Small intestine (tissue), 7 donors: ENCODE data around the gene ADGRD1. TPM values are rescaled to one million over a fixed set of nuclear protein-coding genes. Genes with fewer than 3 reads are reported as not detected.

Experiments used
- DNase-seq, 2 donors: peaks; one replicate each; pipeline versions ENCODE4 v3.0.0 to v3.0.0-alpha.2; 2013
- FAIRE-seq: peaks from 2 replicates; lab custom pipeline; 2012; peaks lifted over from hg19 to GRCh38; lab: Jason Lieb, UNC
- H3K27ac ChIP-seq, 3 donors: one replicate each; pipeline ENCODE4 v1.5.1; 2013; ENCODE audit warnings: low read length in 2 of 3, mild to moderate bottlenecking in 2 of 3, control low read depth in 1 of 3, inconsistent platforms in 1 of 3, low read depth in 1 of 3, moderate library complexity in 1 of 3
- H3K27me3 ChIP-seq, 3 donors: one replicate each; pipeline ENCODE4 v1.6.1; 2013; ENCODE audit warnings: low read length in 3 of 3, inconsistent platforms in 1 of 3; ENCODE audit not compliant: control insufficient read depth in 3 of 3, insufficient read depth in 3 of 3
- H3K36me3 ChIP-seq, 3 donors: one replicate each; pipeline ENCODE4 v1.6.1; 2013; ENCODE audit warnings: low read length in 3 of 3, inconsistent platforms in 1 of 3, low read depth in 1 of 3, mild to moderate bottlenecking in 1 of 3, moderate library complexity in 1 of 3; ENCODE audit not compliant: control insufficient read depth in 3 of 3, insufficient read depth in 2 of 3
- H3K4me1 ChIP-seq, 3 donors: one replicate each; pipeline ENCODE4 v1.6.1; 2013; ENCODE audit warnings: low read length in 2 of 3, inconsistent platforms in 1 of 3, low read depth in 1 of 3, mild to moderate bottlenecking in 1 of 3, moderate library complexity in 1 of 3; ENCODE audit not compliant: control insufficient read depth in 3 of 3, insufficient read depth in 2 of 3
- H3K4me3 ChIP-seq, 3 donors: one replicate each; pipeline ENCODE4 v1.5.1; 2013; ENCODE audit warnings: low read length in 3 of 3, control low read depth in 1 of 3, inconsistent platforms in 1 of 3, low read depth in 1 of 3, mild to moderate bottlenecking in 1 of 3, moderate library complexity in 1 of 3
- H3K9me3 ChIP-seq, 2 donors: one replicate each; pipeline ENCODE4 v1.6.1; 2013; ENCODE audit warnings: low read depth in 1 of 2, low read length in 1 of 2; ENCODE audit not compliant: control insufficient read depth in 2 of 2, insufficient read depth in 1 of 2
- WGBS, 3 donors: extraction: QIAGEN DNeasy Blood & Tissue Kit; methylation state at CpG; one replicate each; pipeline ENCODE4 v1.1.7; 2013; 5-methylcytosine and 5-hydroxymethylcytosine counted together
- polyA plus RNA-seq, 4 donors: library from polyadenylated mRNA; stranded (reverse) in 3 of 4; unstranded in 1 of 4; fragments of 200-250 nt in 3 of 4; fragments of 120-200 nt in 1 of 4; gene quantifications; one replicate each; pipeline versions ENCODE4 v1.2.1 to v1.2.3, GENCODE V29; 2013
- donor health status: healthy with polysubstance abuse.
- donor health status: control.
- donor health status: control.
- donor health status: Bipolar disorder and iron deficiency.
- donor health status: healthy.

The ADGRD1 gene
- polyA plus RNA-seq, 4 donors: 0.54 to 87.7 (median 9.3) TPM; not detected in 1

DNA sequence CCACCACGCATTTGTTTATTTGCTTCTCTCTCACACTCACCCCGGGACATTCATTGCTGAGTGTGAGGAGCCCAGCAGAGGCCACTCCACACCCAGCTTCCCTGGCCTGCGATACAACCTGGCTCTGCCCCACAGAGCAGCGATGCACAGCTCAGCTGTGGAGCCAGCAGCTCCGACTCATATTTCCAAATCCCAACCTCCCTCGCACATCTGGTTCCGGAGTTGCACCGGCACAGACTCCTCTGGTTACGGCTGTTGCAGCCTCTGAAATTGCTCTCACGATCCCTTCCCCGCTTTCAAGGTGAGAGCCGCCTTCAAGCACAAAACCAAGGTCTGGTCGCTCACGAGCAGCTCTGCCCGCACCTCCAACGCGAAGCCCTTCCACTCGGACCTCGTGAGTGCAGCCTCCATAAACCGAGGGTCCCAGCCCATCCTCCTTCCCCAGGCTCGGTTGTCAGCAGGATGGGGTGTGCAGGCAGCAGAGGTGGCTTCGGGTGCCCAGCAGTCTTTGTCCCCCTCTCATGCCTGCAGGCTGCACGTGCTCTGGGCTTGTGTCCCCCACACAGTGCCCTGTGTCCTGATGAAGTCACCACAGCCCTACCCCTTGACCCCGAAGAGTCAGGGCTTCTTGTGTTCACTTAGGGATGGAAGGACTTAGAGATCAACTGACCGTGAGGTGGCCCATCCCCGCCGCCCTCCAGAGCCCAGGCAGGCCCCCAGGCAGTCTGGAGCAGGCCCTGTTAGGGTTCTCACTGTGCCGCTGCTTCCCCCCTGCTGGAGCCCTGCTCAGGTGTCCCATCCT lies 184.3 kb downstream of the ADGRD1 start:
- WGBS, 3 donors: 72 to 84% (median 80%) methylated on average over 28 of the region's 28 CpGs
- DNase-seq (no peak), FAIRE-seq (no peak)

DNA sequence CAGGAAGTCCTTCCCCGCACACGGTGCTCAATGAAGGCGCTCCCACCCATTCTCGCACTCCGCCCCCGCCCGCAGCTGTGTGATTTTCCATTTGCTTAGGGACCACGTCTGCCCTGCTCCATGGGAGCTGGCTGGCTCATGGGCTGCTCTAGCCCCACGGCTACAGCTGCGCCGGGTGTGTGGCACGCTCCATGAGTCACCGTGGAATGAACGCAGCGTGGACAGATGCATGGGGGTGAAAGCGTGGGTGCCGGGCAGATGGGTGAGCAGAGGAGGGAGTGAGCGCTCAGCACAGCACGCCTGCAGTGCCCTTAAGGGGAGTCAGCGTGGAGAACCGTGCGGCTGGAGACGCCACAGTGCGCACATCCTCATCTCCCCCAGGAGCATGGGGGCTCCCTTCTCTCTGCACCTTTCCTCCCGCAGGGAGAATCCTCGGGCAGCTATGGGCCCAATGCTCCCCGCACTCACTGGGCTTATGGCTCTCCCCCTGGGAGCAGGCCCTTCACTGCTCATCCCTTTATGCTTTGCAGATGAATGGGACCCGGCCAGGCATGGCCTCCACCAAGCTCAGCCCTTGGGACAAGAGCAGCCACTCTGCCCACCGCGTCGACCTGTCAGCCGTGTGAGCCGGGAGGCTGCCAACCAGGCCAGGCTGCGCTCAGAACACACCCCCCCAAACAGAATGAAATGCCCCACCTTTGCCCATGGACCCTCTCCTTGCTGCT lies 185.1 kb downstream of the ADGRD1 start:
- Histone ChIP-seq H3K36me3 (peaks cover 0 to 54% (median 0%) of the 10 kb centered on the region in 3 donors), H3K27ac (no peak overlapping the region), H3K4me1 (no peaks in the 10 kb centered on the region), H3K27me3 (no peaks in the 10 kb centered on the region), H3K4me3 (no peak overlapping the region), H3K9me3 (no peaks in the 10 kb centered on the region)
- WGBS, 3 donors: 91 to 93% (median 92%) methylated on average over 32 to 34 of the region's 34 CpGs
- no peak for FAIRE-seq
- no peak for DNase-seq

More for the DNA sequence above, 184.3 kb downstream of the ADGRD1 start:
- Histone ChIP-seq H3K9me3 (no peaks in the 10 kb centered on the region), H3K27me3 (no peaks in the 10 kb centered on the region), H3K4me3 (no peak overlapping the region), H3K27ac (no peak overlapping the region), H3K4me1 (no peaks in the 10 kb centered on the region), H3K36me3 (peaks cover 0 to 61% (median 0%) of the 10 kb centered on the region in 3 donors)

DNA sequence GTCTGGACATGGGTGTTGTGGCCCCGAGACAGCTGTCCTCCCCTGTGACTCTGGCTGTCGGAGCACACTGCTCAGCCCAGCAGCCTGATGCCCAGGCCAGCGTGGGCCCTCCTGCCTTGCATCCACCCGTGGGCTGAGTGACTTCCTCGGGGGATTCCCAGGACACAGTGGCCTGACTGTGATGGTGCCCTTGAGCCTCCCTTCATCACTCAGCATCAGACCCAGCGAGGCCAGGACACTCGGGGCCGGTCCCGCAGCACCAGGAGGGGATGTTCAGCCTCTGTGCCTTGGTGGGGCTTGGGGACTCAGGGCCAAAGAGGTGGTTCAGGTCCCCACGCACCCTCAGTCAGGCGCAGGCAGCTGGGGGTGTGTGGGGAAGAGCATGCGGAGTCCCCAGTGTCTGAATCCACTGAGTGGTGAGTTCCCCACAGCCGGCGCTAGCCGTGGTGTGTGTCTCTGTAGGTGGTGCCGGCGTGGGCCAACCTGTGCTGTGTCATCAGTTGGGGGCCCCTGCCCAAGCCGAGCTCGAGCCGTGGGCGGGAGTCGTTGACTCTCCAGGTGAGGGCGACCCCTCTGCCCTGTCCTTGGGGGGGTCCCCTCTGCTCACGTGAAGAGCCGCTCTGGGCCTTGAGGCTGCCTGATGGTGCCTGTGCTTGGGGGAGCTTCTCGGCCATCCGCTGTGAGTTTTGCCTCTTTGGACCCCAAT lies 185.8 kb downstream of the ADGRD1 start:
- FAIRE-seq (no peak), DNase-seq (no peak)
- no peaks in the 10 kb centered on the region for H3K9me3 ChIP-seq
- WGBS, 3 donors: 85 to 91% (median 88%) methylated on average over 27 of the region's 27 CpGs
- no peak overlapping the region for H3K4me3 ChIP-seq
- H3K36me3 ChIP-seq: peaks cover 0 to 50% (median 0%) of the 10 kb centered on the region in 3 donors
- no peak overlapping the region for H3K27ac ChIP-seq
- no peaks in the 10 kb centered on the region for H3K4me1 ChIP-seq
- no peaks in the 10 kb centered on the region for H3K27me3 ChIP-seq

DNA sequence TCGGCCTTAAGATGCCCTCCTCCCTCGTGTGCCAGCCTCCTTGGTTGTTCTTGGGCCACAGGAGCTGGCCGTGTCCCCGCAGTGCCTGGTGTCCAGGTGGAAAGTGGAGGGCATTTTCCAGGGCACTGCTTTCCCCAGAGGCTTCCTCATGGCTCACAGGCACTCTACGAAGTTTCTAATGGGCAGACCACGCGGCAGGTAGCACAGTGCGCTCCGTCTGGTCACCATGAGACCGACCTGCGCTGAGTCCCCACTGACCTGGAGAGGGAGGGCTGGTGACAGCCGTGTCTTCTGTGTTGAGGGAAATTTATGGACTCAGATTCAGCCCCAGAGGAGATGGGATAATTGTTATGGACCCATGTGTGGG lies 186.3 kb downstream of the ADGRD1 start:
- Histone ChIP-seq H3K27me3 (no peaks in the 10 kb centered on the region), H3K36me3 (peaks cover 0 to 46% (median 0%) of the 10 kb centered on the region in 3 donors), H3K4me1 (no peaks in the 10 kb centered on the region), H3K9me3 (no peaks in the 10 kb centered on the region), H3K4me3 (no peak overlapping the region), H3K27ac (no peak overlapping the region)
- no peak for DNase-seq
- no peak for FAIRE-seq
- 85 to 91% (median 86%) methylated on average over 12 of the region's 12 CpGs for whole genome bisulfite sequencing, 3 donors

DNA sequence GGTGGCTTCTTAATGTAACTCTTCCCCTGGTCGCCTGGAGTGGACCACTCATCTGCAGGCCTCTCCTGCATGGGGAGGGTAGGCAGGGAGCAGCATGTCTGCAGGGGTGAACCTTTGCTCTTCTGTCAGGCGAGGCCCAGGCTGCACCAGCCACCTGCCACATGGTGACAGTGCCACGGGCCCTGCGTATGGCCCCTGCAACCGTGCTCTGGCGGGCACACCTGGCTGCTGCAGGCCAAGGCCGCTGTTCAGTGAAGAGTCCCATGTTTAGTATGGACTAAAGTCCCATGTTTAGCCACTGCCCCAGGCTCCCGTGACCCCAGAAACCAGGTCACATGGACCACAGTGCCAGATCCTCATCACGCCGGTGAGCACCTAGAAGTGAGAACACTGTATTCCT lies 187.0 kb downstream of the ADGRD1 start:
- H3K36me3 ChIP-seq: peaks cover 0 to 40% (median 0%) of the 10 kb centered on the region in 3 donors
- no peak overlapping the region for H3K4me3 ChIP-seq
- H3K9me3 ChIP-seq: no peaks in the 10 kb centered on the region
- FAIRE-seq: no peak
- H3K27me3 ChIP-seq: no peaks in the 10 kb centered on the region
- DNase-seq: no peak
- WGBS, 3 donors: 82 to 85% (median 85%) methylated on average over 10 of the region's 10 CpGs
- H3K27ac ChIP-seq: no peak overlapping the region
- no peaks in the 10 kb centered on the region for H3K4me1 ChIP-seq

DNA sequence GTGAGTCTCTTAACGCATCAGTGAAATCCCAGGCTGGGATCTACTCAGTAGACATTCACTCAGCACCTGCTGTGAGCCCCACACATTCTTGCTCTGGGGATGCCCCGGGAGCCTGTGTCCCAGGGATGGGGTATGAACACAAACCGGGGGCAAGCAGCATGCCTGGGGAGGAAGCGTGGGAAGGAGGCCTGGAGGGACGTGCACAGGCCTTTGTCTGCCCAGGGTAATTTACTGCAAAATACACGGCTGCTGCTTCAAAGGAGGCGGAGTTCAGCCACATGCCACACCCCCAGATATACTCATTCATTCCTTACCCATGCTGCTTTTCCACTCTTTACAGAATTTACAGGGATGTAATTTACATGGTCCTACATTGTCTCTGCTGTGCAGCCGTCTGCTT lies 187.8 kb downstream of the ADGRD1 start:
- Histone ChIP-seq H3K9me3 (no peaks in the 10 kb centered on the region), H3K4me3 (no peak overlapping the region), H3K36me3 (peaks cover 0 to 32% (median 0%) of the 10 kb centered on the region in 3 donors), H3K4me1 (no peaks in the 10 kb centered on the region), H3K27me3 (no peaks in the 10 kb centered on the region), H3K27ac (no peak overlapping the region)
- WGBS, 3 donors: 80 to 81% (median 80%) methylated on average over 8 of the region's 8 CpGs
- DNase-seq: no peak
- FAIRE-seq: no peak

DNA sequence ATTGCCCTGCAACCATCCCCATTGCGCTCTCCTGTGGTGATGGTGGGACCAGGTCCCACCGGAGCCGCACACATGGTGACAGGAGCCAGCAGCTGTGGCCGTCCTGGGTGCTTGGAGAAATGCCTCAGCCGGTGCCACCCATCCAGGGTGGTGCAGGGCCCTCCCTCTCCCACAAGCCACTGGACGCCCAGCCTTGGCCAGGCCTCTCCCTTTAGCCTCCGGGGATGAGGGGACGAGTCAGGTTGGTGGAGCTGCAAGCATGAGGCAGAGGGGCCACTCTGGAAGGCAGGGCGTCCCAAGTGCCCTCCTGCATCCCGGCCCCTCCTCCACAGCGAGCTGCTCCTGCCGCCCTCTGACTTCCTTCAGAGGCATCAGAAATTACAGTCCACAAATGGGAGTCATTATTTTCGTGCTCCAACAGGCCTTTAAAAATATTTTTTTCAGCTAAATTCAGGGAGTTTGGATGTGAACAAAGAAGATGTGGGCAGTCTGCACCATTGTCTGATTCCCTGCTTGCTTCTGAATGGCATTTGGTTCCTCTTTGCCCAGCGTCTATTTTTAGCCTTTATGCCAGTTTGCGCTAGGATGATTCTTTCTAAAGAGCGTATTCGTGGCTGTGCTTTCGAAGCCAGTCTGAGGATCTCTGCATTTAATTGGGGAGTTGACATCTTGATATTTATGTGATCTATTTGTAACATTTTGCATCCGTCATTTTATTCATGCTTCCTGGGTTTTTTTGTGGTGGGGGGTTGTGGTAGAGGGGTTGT lies 189.4 kb downstream of the ADGRD1 start:
- no peak overlapping the region for H3K4me3 ChIP-seq
- no peaks in the 10 kb centered on the region for H3K27me3 ChIP-seq
- DNase-seq (no peak), FAIRE-seq (no peak)
- H3K4me1 ChIP-seq: no peaks in the 10 kb centered on the region
- no peak overlapping the region for H3K27ac ChIP-seq
- no peaks in the 10 kb centered on the region for H3K9me3 ChIP-seq
- WGBS, 3 donors: 71 to 81% (median 78%) methylated on average over 19 of the region's 19 CpGs
- peaks cover 0 to 20% (median 0%) of the 10 kb centered on the region in 3 donors for H3K36me3 ChIP-seq
